HepG2 (cell line): ENCODE results near the gene NDE1. TPM values are rescaled to one million over a fixed set of nuclear protein-coding genes. Genes with fewer than 3 reads are reported as not detected.

Experiments used
- ARNTL ChIP-seq: sonication (generic); formaldehyde crosslinking; IDR thresholded peaks from 2 replicates; pipeline ENCODE4 v1.4.0; 2020; ENCODE audit warnings: mild to moderate bottlenecking, missing genetic modification reagents
- CBX5 ChIP-seq: sonication (generic); formaldehyde crosslinking; IDR thresholded peaks from 2 replicates; pipeline ENCODE4 v1.4.0; 2020; ENCODE audit warnings: missing genetic modification reagents, borderline replicate concordance
- CREM ChIP-seq, 2 experiments: sonication (generic) in 1 of 2; formaldehyde crosslinking in 1 of 2; IDR thresholded peaks; 2 replicates each; pipeline versions ENCODE4 v1.4.0 to v1.6.1; 2016 to 2020; ENCODE audit warnings: antibody characterized with exemption in 1 of 2, mild to moderate bottlenecking in 1 of 2, missing genetic modification reagents in 1 of 2
- GFI1 ChIP-seq: sonication (generic); formaldehyde crosslinking; IDR thresholded peaks from 2 replicates; pipeline ENCODE4 v1.5.0; 2020; ENCODE audit warnings: missing genetic modification reagents, mild to moderate bottlenecking, borderline replicate concordance
- IRF2 ChIP-seq: IDR thresholded peaks from 2 replicates; pipeline ENCODE4 v1.6.1; 2018; ENCODE audit warnings: missing genetic modification reagents, missing compliant biosample characterization
- ISX ChIP-seq: sonication (generic); formaldehyde crosslinking; conservative IDR thresholded peaks from 2 replicates; pipeline ENCODE4 v1.5.0; 2020; ENCODE audit warnings: missing genetic modification reagents
- KLF15 ChIP-seq: sonication (generic); formaldehyde crosslinking; IDR thresholded peaks from 2 replicates; pipeline ENCODE4 v1.8.1; 2023; ENCODE audit warnings: borderline replicate concordance, mild to moderate bottlenecking, inconsistent platforms, missing genetic modification reagents, mixed read lengths
- MED13 ChIP-seq: sonication (generic); formaldehyde crosslinking; IDR thresholded peaks from 2 replicates; pipeline ENCODE4 v1.5.0; 2020; ENCODE audit warnings: missing genetic modification reagents
- MEIS1 ChIP-seq: sonication (generic); formaldehyde crosslinking; IDR thresholded peaks from 2 replicates; pipeline ENCODE4 v1.9.0; 2021; ENCODE audit warnings: mild to moderate bottlenecking, missing genetic modification reagents, moderate library complexity, borderline replicate concordance
- MTERF4 ChIP-seq: sonication (generic); formaldehyde crosslinking; IDR thresholded peaks from 2 replicates; pipeline ENCODE4 v1.8.0; 2023; ENCODE audit warnings: mild to moderate bottlenecking, missing genetic modification reagents
- NFE2 ChIP-seq: sonication (generic); formaldehyde crosslinking; IDR thresholded peaks from 2 replicates; pipeline ENCODE4 v1.4.0; 2020; ENCODE audit warnings: missing genetic modification reagents
- NPAS2 ChIP-seq: sonication (generic); formaldehyde crosslinking; IDR thresholded peaks from 2 replicates; pipeline ENCODE4 v1.8.0; 2022; ENCODE audit warnings: mild to moderate bottlenecking, missing genetic modification reagents, borderline replicate concordance
- PAX8 ChIP-seq: sonication (generic); formaldehyde crosslinking; IDR thresholded peaks from 2 replicates; pipeline ENCODE4 v1.8.0; 2022; ENCODE audit warnings: mild to moderate bottlenecking, missing genetic modification reagents, borderline replicate concordance
- PHB2 ChIP-seq: fragments of 450-650 bp; IDR thresholded peaks from 2 replicates; pipeline ENCODE4 v1.6.1; 2018; ENCODE audit not compliant: partially characterized antibody
- SMYD3 ChIP-seq: sonication (generic); formaldehyde crosslinking; IDR thresholded peaks from 2 replicates; pipeline ENCODE4 v1.8.1; 2023; ENCODE audit warnings: mild to moderate bottlenecking, missing genetic modification reagents
- STAG1 ChIP-seq: sonication (generic); formaldehyde crosslinking; IDR thresholded peaks from 2 replicates; pipeline ENCODE4 v1.4.0; 2020; ENCODE audit warnings: missing genetic modification reagents
- ZBTB42 ChIP-seq: sonication (generic); formaldehyde crosslinking; IDR thresholded peaks from 2 replicates; pipeline ENCODE4 v1.5.0; 2020; ENCODE audit warnings: mild to moderate bottlenecking, missing genetic modification reagents
- ZFP82 ChIP-seq: sonication (generic); formaldehyde crosslinking; IDR thresholded peaks from 2 replicates; pipeline ENCODE4 v1.5.1; 2020; ENCODE audit warnings: mild to moderate bottlenecking, missing genetic modification reagents, borderline replicate concordance
- ZFY ChIP-seq: sonication (generic); formaldehyde crosslinking; IDR thresholded peaks from 2 replicates; pipeline ENCODE4 v1.4.0; 2020; ENCODE audit warnings: missing genetic modification reagents
- ZNF10 ChIP-seq: sonication (generic); formaldehyde crosslinking; IDR thresholded peaks from 2 replicates; pipeline ENCODE4 v1.4.0; 2020; ENCODE audit warnings: mild to moderate bottlenecking, low read depth, missing genetic modification reagents, borderline replicate concordance
- ZNF136 ChIP-seq: sonication (generic); formaldehyde crosslinking; IDR thresholded peaks from 2 replicates; pipeline ENCODE4 v1.8.1; 2022; ENCODE audit warnings: low read depth, mild to moderate bottlenecking, moderate library complexity, missing genetic modification reagents
- ZNF333 ChIP-seq: sonication (generic); formaldehyde crosslinking; IDR thresholded peaks from 2 replicates; pipeline ENCODE4 v1.4.0; 2020; ENCODE audit warnings: mild to moderate bottlenecking, missing genetic modification reagents, borderline replicate concordance
- ZNF782 ChIP-seq: sonication (generic); formaldehyde crosslinking; IDR thresholded peaks from 2 replicates; pipeline ENCODE4 v1.4.0; 2020; ENCODE audit warnings: missing genetic modification reagents, mild to moderate bottlenecking, borderline replicate concordance
- ZNF83 ChIP-seq: sonication (generic); formaldehyde crosslinking; IDR thresholded peaks from 2 replicates; pipeline ENCODE4 v1.4.0; 2020; ENCODE audit warnings: missing genetic modification reagents, mild to moderate bottlenecking, borderline replicate concordance
- ZSCAN29 ChIP-seq: sonication (generic); formaldehyde crosslinking; conservative IDR thresholded peaks from 2 replicates; pipeline ENCODE4 v1.4.0; 2020; ENCODE audit warnings: mild to moderate bottlenecking, missing genetic modification reagents
- polyA plus RNA-seq, 8 experiments: library from polyadenylated mRNA; depleted of rRNA in 3 of 8; stranded (reverse) in 7 of 8; unstranded in 1 of 8; fragments of >200 nt; fragmentation: Illumina TruSeq in 4 of 8; extraction: Trizol in 4 of 8; gene quantifications; 2 replicates each; pipeline versions ENCODE4 v1.2.1 to v1.2.3, GENCODE V29; 2011 to 2016; ENCODE audit warnings: low read depth in 4 of 8, missing spikeins in 1 of 8, mixed read lengths in 1 of 8; ENCODE audit not compliant: insufficient read depth in 1 of 8
- total RNA-seq, 5 experiments: library from RNA; depleted of rRNA; stranded (reverse); fragments of >200 nt; fragmentation: Illumina TruSeq; extraction: Trizol; gene quantifications; 2 replicates each; pipeline ENCODE4 v1.2.3, GENCODE V29; 2016; ENCODE audit warnings: low read depth in 1 of 5

NDE1 gene
- total and polyA plus RNA-seq, 2 of the 13 experiments (the other 11 are each of a cell fraction or from before 2014, with no cell fraction given) = 40.9 to 72.5 TPM

DNA sequence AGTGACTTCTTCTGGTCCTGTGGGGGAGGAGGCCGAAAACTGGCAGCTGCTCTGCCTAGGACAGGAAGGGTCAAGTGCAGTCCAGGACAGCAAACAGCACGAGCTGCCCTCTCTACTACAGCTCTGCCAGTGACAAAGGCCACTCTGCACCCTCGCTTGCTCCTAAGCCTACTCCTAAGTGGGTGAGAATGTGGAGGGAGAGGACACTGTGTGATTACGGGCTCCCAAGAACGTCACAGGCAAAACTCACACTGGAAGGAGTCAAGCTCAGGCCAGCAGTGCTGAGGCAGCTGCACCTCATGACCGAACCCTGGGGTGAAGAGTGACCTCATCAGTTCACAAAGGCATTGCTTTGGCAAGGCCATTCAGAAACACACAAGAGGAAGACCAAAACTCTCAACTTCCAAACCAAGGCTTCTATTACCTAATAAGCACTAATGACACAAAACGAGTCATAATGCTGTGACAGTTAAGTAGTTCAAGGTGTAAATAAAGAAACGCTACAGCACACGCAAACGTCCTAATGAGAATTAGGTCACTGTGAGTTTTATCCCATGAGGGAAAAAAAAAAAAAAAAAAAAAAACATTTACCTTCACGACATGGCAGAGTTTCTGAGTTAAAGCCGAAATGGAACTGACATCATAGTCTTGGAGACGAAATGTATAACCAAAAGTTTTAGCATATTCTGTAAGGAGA lies 42.2 kb upstream of the NDE1 start (continued):
- no peak; the same call in 1 of the 2 replicates for TF ChIP-seq ZSCAN29 (CRISPR knock-in tag)
- no peak for TF ChIP-seq ZFP82 (CRISPR knock-in tag)
- TF ChIP-seq ZNF83 = no peak
- no peak for TF ChIP-seq ZBTB42 (CRISPR knock-in tag)
- no peak for TF ChIP-seq NFE2 (CRISPR knock-in tag)
- TF ChIP-seq ISX (CRISPR knock-in tag) = no peak
- no peak for TF ChIP-seq MED13
- TF ChIP-seq STAG1 (CRISPR knock-in tag) = no peak
- TF ChIP-seq ZFY (CRISPR knock-in tag) = no peak
- TF ChIP-seq GFI1 (CRISPR knock-in tag) = 0 out of 2 replicates have a peak, but pooled peaks have one; percentile 15
- no peak; the same call in 1 of the 2 replicates for TF ChIP-seq IRF2
- 0 out of 2 replicates have a peak, but pooled peaks have one; percentile 65 for TF ChIP-seq ZNF10
- peak; percentile 68; the same call in 1 of the 2 replicates for TF ChIP-seq CBX5 (CRISPR knock-in tag)
- no peak for TF ChIP-seq ZNF782 (CRISPR knock-in tag)
- TF ChIP-seq CREM (IDR thresholded peaks at IDR 0.05) = no peak
- TF ChIP-seq CREM (CRISPR knock-in tag; IDR thresholded peaks at IDR 0.05) = no peak
- TF ChIP-seq ZNF333 (CRISPR knock-in tag) = no peak
- TF ChIP-seq SMYD3 = no peak
- TF ChIP-seq MEIS1 (CRISPR knock-in tag) = peak; percentile 85; the same call in 1 of the 2 replicates
- TF ChIP-seq NPAS2 (CRISPR knock-in tag) = no peak
- TF ChIP-seq PAX8 (CRISPR knock-in tag) = 0 out of 2 replicates have a peak, but pooled peaks have one; percentile 75
- no peak for TF ChIP-seq PHB2
- TF ChIP-seq ZNF136 (CRISPR knock-in tag) = no peak
- TF ChIP-seq ARNTL (CRISPR knock-in tag) = no peak
- TF ChIP-seq MTERF4 = no peak
- TF ChIP-seq KLF15 = no peak
